NAMALWA (cell line): Measurements from ENCODE around the gene BNIP2.
A peak's percentile ranks its signal among the peaks of the same experiment; 100 is the strongest.

Experiments
- DNase-seq: peaks from one replicate; pipeline ENCODE4 v3.0.0-alpha.2; 2015; ENCODE audit warnings: low spot score

The BNIP2 gene

DNA sequence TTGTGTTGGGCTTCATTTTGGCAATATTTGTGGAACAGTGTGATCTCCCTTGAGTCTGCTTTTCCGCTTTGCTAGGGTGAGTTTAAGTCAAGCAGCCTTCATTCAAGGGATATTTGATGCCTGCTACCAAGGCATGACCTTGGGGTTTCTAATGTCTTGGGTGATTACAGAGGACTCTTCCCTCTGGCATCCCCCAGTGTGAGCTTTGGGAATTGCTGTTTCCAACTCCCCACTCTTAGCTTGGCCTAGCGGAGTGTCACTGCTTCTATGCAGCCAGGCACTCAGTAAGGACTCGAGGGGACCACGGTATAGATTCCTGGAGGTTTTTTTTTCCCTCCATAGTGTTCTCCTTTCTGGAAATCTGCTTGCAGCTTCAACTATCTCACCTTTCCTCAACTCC, 56.4 kb downstream of the BNIP2 start:
- no peak for DNase-seq

DNA sequence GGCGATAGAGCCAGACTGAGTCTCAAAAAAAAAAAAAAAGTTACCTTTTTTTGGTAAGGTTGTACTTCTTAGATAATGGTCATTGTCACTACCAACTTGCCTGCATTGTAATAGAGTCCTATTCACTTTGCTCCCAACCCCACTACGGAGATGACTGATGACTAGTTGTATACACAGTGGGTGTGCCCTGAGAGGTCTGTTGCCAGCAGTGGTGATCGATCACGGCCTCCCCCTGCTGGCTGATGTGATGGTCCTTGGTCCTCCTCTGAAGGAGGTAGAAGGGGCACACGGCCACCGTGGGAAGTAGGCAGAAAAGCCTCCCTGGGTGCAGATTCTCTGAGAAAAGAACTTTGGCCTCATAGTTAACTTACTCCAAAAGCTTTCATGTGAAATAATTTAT, 66.8 kb downstream of the BNIP2 start:
- peak; percentile 70 for DNase-seq

DNA sequence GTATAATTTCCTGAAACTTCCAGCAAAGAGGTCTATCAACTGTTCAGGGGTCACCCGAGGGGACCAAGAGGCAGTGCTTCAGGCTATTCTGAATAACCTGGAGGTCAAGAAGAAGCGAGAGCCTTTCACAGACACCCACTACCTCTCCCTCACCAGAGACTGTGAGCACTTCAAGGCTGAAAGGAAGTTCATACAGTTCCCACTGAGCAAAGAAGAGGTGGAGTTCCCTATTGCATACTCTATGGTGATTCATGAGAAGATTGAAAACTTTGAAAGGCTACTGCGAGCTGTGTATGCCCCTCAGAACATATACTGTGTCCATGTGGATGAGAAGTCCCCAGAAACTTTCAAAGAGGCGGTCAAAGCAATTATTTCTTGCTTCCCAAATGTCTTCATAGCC, 70.7 kb downstream of the BNIP2 start:
- no peak for DNase-seq

DNA sequence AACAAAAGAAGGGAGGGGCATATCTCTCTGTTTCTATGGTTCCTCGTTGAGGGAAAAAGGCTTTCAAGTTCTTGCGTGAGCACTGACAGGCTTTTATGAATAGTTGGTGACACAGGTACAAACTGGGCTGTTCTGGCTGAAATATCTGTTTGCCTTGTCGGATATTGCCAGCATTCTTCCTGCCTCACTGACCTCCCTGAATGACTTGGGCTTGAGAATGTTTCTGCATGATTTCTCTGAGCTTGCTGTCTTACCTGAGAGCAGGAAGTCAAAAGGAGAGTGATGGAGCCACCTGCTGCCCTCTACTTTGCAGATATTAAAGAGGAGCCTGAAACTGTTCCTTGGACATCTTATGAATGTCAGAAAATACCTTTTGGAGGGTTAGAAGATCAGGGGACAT, 72.7 kb downstream of the BNIP2 start:
- DNase-seq = no peak

DNA sequence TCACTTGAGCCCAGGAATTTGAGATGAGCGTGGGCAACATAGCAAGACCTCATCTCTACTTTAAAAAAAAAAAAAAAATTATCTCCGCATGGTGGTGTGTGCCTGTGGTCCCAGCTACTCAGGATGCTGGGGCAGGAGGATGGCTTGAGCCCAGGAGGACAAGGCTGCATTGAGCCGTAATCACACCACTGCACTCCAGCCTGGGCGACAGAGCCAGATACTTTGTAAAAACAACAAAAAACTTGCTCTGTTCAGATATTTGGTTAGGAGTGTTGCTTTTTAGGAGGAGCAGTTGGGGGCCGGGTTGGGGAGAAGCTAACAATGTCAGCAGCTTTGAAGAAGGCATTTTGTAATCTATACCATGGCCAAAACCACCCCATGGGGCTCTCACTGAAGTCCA, 73.5 kb downstream of the BNIP2 start:
- no peak for DNase-seq

DNA sequence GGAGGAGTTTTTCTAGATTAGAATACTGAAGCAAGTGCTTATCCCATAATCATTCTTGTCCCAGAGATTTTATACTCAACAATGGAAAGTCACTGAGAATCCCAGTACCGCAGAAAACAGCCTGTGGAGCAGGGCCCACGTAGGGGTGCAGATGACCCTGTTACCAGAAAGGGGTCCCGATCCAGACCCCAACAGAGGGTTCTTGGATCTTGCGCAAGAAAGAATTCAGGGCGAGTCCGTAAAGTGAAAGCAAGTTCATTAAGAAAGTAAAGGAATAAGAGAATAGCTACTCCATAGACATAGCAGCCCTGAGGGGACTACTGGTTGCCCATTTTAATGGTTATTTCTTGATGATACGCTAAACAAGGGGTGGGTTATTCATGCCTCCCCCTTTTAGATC, 75.0 kb downstream of the BNIP2 start:
- no peak for DNase-seq

DNA sequence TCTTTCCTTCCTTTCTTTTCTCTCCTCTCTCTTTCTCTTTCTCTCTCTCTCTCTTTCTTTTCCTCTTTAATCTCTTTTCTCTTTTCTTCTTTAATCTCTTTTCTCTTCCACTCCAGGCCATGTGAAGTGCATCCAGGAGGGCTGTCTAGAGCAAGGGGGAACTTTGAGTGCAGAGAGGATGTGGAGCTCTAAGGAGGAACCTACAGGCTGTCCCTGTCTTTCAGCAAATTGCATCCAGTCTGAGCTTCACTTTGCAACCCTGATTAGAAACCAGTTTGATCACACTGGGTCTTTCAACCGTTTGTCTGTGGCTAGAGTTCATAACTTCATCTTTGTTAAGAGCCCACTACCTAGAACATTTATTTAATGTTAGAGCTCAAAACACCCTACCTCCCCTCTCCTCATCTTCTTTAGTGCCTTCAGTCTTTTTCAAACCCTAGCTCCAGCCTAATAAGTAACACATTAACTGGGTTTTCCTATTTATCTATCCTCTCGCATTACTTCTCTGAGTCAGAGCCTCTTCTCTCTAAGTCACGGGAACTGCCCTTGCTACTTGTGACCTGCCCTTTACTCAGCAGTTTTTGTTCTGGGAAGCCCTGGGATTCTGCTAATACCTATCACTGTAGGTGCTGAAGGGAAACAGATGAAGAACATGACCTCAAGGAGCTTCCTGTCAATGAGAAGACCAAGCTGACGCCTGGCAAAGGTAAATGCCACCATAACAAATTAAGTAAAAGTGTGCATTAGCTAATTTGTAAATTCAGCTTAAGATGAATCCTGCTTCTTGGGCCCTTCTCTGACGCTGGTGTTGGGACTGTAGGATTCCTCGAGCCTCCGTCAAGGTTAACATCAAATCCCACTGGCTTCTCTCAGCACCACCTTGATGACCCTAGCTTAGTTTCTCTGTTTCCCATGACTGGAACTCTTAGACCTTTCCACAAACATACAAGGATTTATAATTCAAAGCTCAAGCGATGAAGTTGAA, 77.6 kb downstream of the BNIP2 start, which contains the start of gene GCNT3:
GCNT3 (plus strand) TSS at position 508 of the 985 bp plus-strand sequence. CDS start 6,456 bp downstream, outside the sequence.
- peak; percentile 15 for DNase-seq

DNA sequence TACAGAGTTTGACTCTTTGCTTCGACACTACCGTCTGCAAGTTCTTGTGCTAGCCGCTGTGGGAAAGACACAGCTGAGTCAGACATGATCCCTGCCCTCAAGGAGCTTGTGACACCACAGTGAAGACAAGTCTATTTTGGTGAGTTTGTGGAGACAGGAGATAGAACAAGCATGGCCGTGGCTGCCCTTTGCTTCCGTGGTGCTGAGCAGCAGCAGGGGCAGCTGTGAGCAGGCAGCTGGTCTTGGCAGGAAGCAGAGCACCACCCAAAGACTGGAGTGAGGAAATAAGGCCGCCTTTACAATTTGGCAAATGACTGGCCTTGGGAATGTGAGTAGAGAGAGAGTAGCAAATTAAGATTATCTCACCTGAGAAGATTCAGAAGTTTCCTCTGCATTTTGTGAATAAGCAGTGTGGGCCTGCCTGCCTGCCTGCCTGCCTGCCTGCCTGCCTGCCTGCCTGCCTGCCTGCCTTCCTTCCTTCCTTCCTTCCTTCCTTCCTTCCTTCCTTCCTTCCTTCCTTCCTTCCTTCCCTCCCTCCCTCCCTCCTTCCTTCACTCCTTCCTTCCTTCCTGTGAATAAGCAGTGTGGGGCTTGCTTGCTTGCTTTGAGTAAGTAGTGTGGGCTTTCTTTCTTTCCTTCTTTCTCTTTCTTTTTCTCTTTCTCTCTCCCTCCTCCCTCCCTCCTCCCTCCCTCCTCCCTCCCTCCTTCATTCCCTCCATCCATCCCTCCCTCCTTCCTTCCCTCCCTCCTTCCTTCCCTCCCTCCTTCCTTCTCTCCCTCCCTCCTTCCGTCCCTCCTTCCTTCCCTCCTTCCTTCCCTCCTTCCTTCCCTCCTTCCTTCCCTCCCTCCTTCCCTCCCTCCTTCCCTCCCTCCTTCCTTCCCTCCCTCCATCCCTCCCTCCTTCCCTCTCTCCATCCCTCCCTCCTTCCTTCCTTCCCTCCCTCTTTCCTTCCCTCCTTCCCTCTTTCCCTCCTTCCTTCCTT, 79.1 kb downstream of the BNIP2 start:
- DNase-seq = peak; percentile 11
